Activated naive CD8-positive, alpha-beta T cell treated with anti-CD3 and anti-CD28 coated beads for 36 hours (primary cell): Measurements from ENCODE around the gene C3AR1. TPM values are rescaled to one million over a fixed set of nuclear protein-coding genes. Genes with fewer than 3 reads are reported as not detected.
"Not testable (repeated sequence)": the region's sequence is repeated elsewhere in the genome, so short reads cannot be mapped to it uniquely, and the experiment has no call there.

ENCODE experiments used
- DNase-seq: peaks from one replicate; pipeline ENCODE4 v3.0.0; 2021
- H3K27ac Mint-ChIP-seq: one replicate; pipeline ENCODE4 v1.8.0; 2022; ENCODE audit warnings: mild to moderate bottlenecking, moderate library complexity, mixed read lengths
- H3K27me3 Mint-ChIP-seq: one replicate; pipeline ENCODE4 v1.8.0; 2022; ENCODE audit warnings: mild to moderate bottlenecking, mixed read lengths
- H3K36me3 Mint-ChIP-seq: one replicate; pipeline ENCODE4 v1.8.0; 2021; ENCODE audit warnings: mild to moderate bottlenecking, mixed read lengths
- H3K4me1 Mint-ChIP-seq: one replicate; pipeline ENCODE4 v1.8.0; 2021; ENCODE audit warnings: mixed read lengths
- H3K4me3 Mint-ChIP-seq: one replicate; pipeline ENCODE4 v1.8.0; 2022; ENCODE audit warnings: mild to moderate bottlenecking, moderate library complexity, mixed read lengths
- H3K9me3 Mint-ChIP-seq: one replicate; pipeline ENCODE4 v1.8.0; 2022; ENCODE audit warnings: mixed read lengths
- total RNA-seq, 2 experiments: library from RNA; stranded (reverse); gene quantifications; one replicate each; pipeline ENCODE4 v1.2.3, GENCODE V29; 2021

C3AR1 gene
- total RNA-seq, 2 experiments from 2014 or later = 2.6 to 2.7 TPM

GRCh38 chr12:8078398-8078797, 12.2 kb upstream of the C3AR1 start:
- Mint-ChIP-seq H3K4me3 (no peak overlapping the region), H3K27ac (peak overlapping the region; percentile 76), H3K36me3 (peaks cover 5% of the 10 kb centered on the region), H3K9me3 (no peaks in the 10 kb centered on the region), H3K4me1 (peaks cover 42% of the 10 kb centered on the region), H3K27me3 (no peaks in the 10 kb centered on the region)
- peak; percentile 61 for DNase-seq

GRCh38 chr12:8077207-8077606, 11.0 kb upstream of the C3AR1 start:
- no peak overlapping the region for H3K4me3 Mint-ChIP-seq
- no peaks in the 10 kb centered on the region for H3K9me3 Mint-ChIP-seq
- H3K27ac Mint-ChIP-seq = no peak overlapping the region
- DNase-seq = no peak
- no peaks in the 10 kb centered on the region for H3K27me3 Mint-ChIP-seq
- H3K36me3 Mint-ChIP-seq = no peaks in the 10 kb centered on the region
- H3K4me1 Mint-ChIP-seq = peaks cover 39% of the 10 kb centered on the region

- Mint-ChIP-seq H3K4me1 (peaks cover 39% of the 10 kb centered on the region), H3K27ac (no peak overlapping the region), H3K9me3 (no peaks in the 10 kb centered on the region), H3K27me3 (no peaks in the 10 kb centered on the region), H3K4me3 (no peak overlapping the region), H3K36me3 (no peaks in the 10 kb centered on the region)
- DNase-seq = no peak
Observed at GRCh38 chr12:8076366-8076765, 10.2 kb upstream of the C3AR1 start.

- peaks cover 35% of the 10 kb centered on the region for H3K4me1 Mint-ChIP-seq
- H3K27me3 Mint-ChIP-seq = no peaks in the 10 kb centered on the region
- no peak overlapping the region for H3K27ac Mint-ChIP-seq
- H3K4me3 Mint-ChIP-seq = no peak overlapping the region
- no peaks in the 10 kb centered on the region for H3K9me3 Mint-ChIP-seq
- DNase-seq = no peak
- H3K36me3 Mint-ChIP-seq = no peaks in the 10 kb centered on the region
Observed at GRCh38 chr12:8075935-8076334, 9.8 kb upstream of the C3AR1 start.

- H3K27ac Mint-ChIP-seq, DNase-seq, H3K36me3 Mint-ChIP-seq, H3K9me3 Mint-ChIP-seq, H3K27me3 Mint-ChIP-seq, H3K4me3 Mint-ChIP-seq: not testable (repeated sequence)
- H3K4me1 Mint-ChIP-seq = peaks cover 17% of the 10 kb centered on the region
Observed at GRCh38 chr12:8071820-8072219, 5.7 kb upstream of the C3AR1 start.

GRCh38 chr12:8069582-8069981, 3.4 kb upstream of the C3AR1 start:
- no peaks in the 10 kb centered on the region for H3K36me3 Mint-ChIP-seq
- no peak for DNase-seq
- no peaks in the 10 kb centered on the region for H3K9me3 Mint-ChIP-seq
- no peak overlapping the region for H3K27ac Mint-ChIP-seq
- no peaks in the 10 kb centered on the region for H3K27me3 Mint-ChIP-seq
- no peak overlapping the region for H3K4me3 Mint-ChIP-seq
- peaks cover 31% of the 10 kb centered on the region for H3K4me1 Mint-ChIP-seq

GRCh38 chr12:8064131-8064530, 2.0 kb downstream of the C3AR1 start:
- no peaks in the 10 kb centered on the region for H3K9me3 Mint-ChIP-seq
- no peak overlapping the region for H3K4me3 Mint-ChIP-seq
- H3K27ac Mint-ChIP-seq = no peak overlapping the region
- DNase-seq = no peak
- H3K27me3 Mint-ChIP-seq = no peaks in the 10 kb centered on the region
- peaks cover 25% of the 10 kb centered on the region for H3K4me1 Mint-ChIP-seq
- H3K36me3 Mint-ChIP-seq = no peaks in the 10 kb centered on the region

GRCh38 chr12:8058506-8058905, 7.7 kb downstream of the C3AR1 start:
- Mint-ChIP-seq H3K27me3 (no peaks in the 10 kb centered on the region), H3K4me1 (peaks cover 16% of the 10 kb centered on the region), H3K27ac (no peak overlapping the region), H3K9me3 (no peaks in the 10 kb centered on the region), H3K4me3 (no peak overlapping the region), H3K36me3 (peaks cover 6% of the 10 kb centered on the region)
- DNase-seq = no peak

- Mint-ChIP-seq H3K9me3 (no peaks in the 10 kb centered on the region), H3K27ac (peak overlapping the region; percentile 54), H3K4me1 (peaks cover 16% of the 10 kb centered on the region), H3K4me3 (no peak overlapping the region), H3K36me3 (peaks cover 6% of the 10 kb centered on the region), H3K27me3 (no peaks in the 10 kb centered on the region)
- DNase-seq = no peak
Observed at GRCh38 chr12:8057839-8058238, 8.3 kb downstream of the C3AR1 start.

GRCh38 chr12:8057306-8057705, 8.9 kb downstream of the C3AR1 start:
- Mint-ChIP-seq H3K4me3 (no peak overlapping the region), H3K36me3 (peaks cover 10% of the 10 kb centered on the region), H3K9me3 (no peaks in the 10 kb centered on the region), H3K27me3 (no peaks in the 10 kb centered on the region), H3K27ac (no peak overlapping the region), H3K4me1 (peaks cover 16% of the 10 kb centered on the region)
- DNase-seq = no peak

- Mint-ChIP-seq H3K9me3 (no peaks in the 10 kb centered on the region), H3K27me3 (no peaks in the 10 kb centered on the region), H3K4me1 (peaks cover 16% of the 10 kb centered on the region), H3K4me3 (no peak overlapping the region), H3K27ac (no peak overlapping the region), H3K36me3 (peaks cover 14% of the 10 kb centered on the region)
- no peak for DNase-seq
Observed at GRCh38 chr12:8054816-8055215, 11.3 kb downstream of the C3AR1 start.

GRCh38 chr12:8052679-8053078, 13.5 kb downstream of the C3AR1 start:
- Mint-ChIP-seq H3K4me3 (no peak overlapping the region), H3K9me3 (no peaks in the 10 kb centered on the region), H3K36me3 (peaks cover 21% of the 10 kb centered on the region), H3K4me1 (peaks cover 9% of the 10 kb centered on the region), H3K27me3 (no peaks in the 10 kb centered on the region), H3K27ac (no peak overlapping the region)
- DNase-seq = no peak

- H3K9me3 Mint-ChIP-seq = no peaks in the 10 kb centered on the region
- peaks cover 9% of the 10 kb centered on the region for H3K4me1 Mint-ChIP-seq
- peaks cover 28% of the 10 kb centered on the region for H3K36me3 Mint-ChIP-seq
- no peak for DNase-seq
- H3K4me3 Mint-ChIP-seq = no peak overlapping the region
- no peaks in the 10 kb centered on the region for H3K27me3 Mint-ChIP-seq
- H3K27ac Mint-ChIP-seq = no peak overlapping the region
Observed at GRCh38 chr12:8050600-8051250, 15.4 kb downstream of the C3AR1 start.

GRCh38 chr12:8048906-8049305, 17.3 kb downstream of the C3AR1 start:
- no peak overlapping the region for H3K27ac Mint-ChIP-seq
- no peaks in the 10 kb centered on the region for H3K9me3 Mint-ChIP-seq
- H3K4me1 Mint-ChIP-seq = peaks cover 9% of the 10 kb centered on the region
- H3K36me3 Mint-ChIP-seq = peaks cover 27% of the 10 kb centered on the region
- DNase-seq = no peak
- H3K4me3 Mint-ChIP-seq = no peak overlapping the region
- H3K27me3 Mint-ChIP-seq = no peaks in the 10 kb centered on the region

GRCh38 chr12:8047842-8048241, 18.3 kb downstream of the C3AR1 start:
- no peak for DNase-seq
- H3K9me3 Mint-ChIP-seq = no peaks in the 10 kb centered on the region
- peaks cover 9% of the 10 kb centered on the region for H3K4me1 Mint-ChIP-seq
- peaks cover 29% of the 10 kb centered on the region for H3K36me3 Mint-ChIP-seq
- no peak overlapping the region for H3K4me3 Mint-ChIP-seq
- H3K27me3 Mint-ChIP-seq = no peaks in the 10 kb centered on the region
- H3K27ac Mint-ChIP-seq = no peak overlapping the region
